ENCODE data around the gene DMD.

DMD gene

GRCh38 chrX:31704938-31705337 lies 1506.4 kb downstream of the DMD start:
- DNase-seq (no peak), ATAC-seq (no peak)

GRCh38 chrX:31702222-31702621 lies 1509.1 kb downstream of the DMD start:
- no peak for ATAC-seq
- DNase-seq = no peak

GRCh38 chrX:31697294-31697916 lies 1513.9 kb downstream of the DMD start:
- DNase-seq (no peak), ATAC-seq (no peak)

DNA sequence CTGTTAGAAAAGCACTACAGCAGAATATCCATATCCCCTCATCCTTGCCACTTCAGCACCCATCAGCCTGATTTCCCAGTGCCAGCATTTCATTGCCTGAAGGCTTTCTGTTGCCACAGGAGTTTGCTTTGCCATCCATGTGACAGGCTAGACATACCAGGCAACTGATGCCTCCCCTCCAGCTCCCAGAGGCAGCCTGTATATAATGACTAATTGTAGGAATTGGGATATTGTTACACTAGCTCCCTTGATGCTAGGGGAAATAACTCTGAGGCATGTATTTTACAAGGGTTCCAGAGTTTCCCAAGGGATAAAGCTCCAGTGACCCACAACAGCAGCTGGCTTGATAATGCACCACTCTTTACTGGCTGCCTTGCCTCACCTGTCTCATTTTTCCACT lies 1531.5 kb downstream of the DMD start:
- no peak for DNase-seq
- no peak for ATAC-seq

- DNase-seq (no peak), ATAC-seq (no peak)
Measured at GRCh38 chrX:31670245-31670644, 1541.1 kb downstream of the DMD start.

DNA sequence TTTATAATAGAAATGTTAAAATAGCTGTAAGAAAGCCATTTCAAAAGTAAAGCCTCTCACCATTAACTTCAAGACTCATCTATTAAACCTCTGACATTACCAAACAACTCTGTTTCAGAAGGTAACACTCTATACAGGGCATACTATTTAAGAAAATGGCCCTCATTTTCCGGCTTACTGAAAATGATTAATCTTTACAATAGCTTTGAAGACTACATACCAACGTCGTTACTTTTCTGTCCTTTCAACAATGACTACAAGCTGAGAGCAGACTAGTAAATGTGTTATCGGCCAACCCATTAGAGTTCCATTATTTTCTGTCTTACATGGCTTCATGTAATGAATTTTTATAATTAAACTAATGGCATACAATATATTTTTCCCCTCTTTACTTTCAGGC lies 1545.9 kb downstream of the DMD start:
- no peak for DNase-seq
- ATAC-seq = no peak

GRCh38 chrX:31663172-31663571 lies 1548.2 kb downstream of the DMD start:
- DNase-seq (no peak), ATAC-seq (no peak)

DNA sequence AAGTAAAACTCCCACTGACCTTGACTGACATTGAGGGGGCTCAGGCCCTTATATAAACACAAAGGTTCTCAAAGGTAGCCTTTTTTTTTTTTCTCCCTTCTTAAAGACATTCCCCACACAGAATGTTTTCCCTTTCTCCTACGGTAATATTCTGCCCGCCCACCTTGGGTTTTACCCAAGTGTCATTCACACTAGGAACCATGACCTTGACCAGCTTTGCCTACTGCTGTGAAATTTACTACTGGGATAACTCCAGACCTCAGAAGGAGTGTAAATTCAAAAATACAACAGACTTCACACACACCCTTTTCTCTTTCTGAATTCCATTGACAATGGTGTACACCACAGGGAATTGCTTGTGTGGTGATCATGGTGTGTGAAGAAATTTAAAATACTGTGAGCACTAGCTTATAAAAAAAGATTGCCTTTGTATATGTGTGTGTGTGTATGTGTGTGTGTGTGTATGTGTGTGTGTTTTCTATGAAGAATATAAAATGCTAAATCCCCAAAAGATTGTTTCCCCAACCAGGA lies 1550.0 kb downstream of the DMD start:
- DNase-seq = no peak
- no peak for ATAC-seq

DNA sequence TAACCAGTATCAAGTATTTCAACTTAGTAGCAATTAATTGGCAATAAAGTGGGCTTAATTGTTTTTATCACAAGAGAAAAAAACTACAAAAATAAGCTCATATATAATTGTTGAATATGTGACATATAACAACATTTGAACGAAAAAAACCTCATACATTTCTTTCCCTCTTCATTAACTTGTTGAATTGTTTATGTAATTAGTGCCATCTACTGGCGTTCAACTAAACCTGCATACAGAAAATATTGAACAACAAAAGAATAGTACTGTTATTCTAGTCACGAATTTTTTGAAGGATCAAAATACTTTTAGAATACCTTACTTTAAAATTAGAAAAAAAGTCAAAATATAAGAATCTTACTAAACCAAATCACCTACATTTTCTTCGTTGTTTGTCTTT lies 1553.0 kb downstream of the DMD start:
- no peak for DNase-seq
- ATAC-seq = no peak

DNA sequence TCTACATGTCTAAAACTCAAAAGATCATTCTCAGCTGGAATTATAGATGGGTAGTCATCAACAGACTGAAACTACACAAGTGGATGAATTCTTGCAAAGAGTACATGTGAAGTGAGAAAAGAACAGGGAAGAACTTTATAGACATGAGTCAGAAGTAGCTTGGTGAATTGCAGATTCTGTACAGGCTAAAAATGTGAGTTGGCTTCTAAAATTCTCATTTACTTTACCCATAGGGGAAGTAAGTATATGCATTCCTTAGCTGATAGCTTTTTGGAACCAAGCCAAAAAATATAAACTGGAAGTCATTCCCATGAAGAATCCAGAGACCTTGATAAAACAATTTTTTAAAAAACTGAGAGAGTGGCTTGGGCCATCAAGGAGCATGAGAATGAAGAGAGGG lies 1555.3 kb downstream of the DMD start:
- ATAC-seq (no peak), DNase-seq (no peak)

DNA sequence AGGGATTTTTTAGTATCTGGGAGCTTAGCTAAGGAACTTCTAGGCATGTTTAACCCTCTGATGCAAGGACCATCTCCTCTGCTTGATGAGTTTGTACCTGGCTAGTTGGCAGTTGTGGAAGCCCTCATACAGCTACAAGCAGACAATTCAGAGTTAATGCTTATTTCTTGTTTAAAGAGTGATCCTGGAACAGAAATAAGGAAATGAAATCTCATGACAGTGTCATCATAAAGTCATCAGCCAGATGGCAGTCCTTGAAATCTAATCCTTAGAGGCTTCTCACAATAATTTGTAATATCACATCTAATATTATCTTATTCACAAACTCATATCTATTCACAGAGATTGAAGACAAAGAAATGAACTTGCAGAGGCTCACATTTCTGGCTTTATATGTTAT lies 1557.9 kb downstream of the DMD start:
- ATAC-seq (no peak), DNase-seq (no peak)

DNA sequence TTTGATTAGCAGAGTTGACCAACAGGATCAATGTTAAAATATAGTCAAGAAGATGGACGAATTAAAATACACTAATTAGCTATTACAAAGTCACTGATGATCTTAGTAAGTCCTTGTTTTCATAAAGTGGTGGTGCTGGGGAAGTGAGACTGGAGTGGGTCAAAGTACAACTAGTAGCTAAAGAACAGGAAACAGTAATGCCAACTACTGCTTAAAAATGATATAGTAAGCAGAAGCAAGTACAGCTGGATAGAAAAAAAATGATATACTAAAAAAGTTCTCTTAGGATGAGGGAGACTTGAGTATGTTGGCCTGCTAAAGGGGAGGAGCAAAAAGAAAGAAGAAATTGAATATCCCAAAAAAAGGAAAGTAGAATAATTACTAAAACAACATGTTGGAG lies 1558.7 kb downstream of the DMD start:
- DNase-seq = no peak
- no peak for ATAC-seq

GRCh38 chrX:31649201-31649600 lies 1562.1 kb downstream of the DMD start:
- DNase-seq (no peak), ATAC-seq (no peak)

GRCh38 chrX:31633349-31633748 lies 1578.0 kb downstream of the DMD start:
- DNase-seq (no peak), ATAC-seq (no peak)

- no peak for ATAC-seq
- no peak for DNase-seq
Measured at GRCh38 chrX:31629195-31629594, 1582.2 kb downstream of the DMD start.

DNA sequence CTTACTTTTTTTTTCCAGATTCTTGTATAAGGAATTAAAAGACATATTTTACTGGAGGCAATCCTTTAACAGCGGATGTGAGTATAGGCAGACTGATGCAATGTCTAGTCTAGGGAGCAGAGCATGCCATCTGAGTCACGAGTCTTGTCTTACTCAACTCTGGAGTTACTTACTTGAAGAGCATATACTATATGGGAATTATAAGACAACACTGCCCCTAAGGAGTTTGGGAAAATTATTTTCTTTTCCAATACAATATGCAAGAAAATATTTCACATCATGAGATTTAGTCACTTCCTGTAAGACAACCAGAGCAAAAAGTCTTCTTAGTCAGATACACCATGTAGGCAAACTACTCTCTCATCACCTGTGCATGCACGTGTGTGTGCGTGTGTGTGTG lies 1602.2 kb downstream of the DMD start:
- DNase-seq (no peak), ATAC-seq (no peak)

DNA sequence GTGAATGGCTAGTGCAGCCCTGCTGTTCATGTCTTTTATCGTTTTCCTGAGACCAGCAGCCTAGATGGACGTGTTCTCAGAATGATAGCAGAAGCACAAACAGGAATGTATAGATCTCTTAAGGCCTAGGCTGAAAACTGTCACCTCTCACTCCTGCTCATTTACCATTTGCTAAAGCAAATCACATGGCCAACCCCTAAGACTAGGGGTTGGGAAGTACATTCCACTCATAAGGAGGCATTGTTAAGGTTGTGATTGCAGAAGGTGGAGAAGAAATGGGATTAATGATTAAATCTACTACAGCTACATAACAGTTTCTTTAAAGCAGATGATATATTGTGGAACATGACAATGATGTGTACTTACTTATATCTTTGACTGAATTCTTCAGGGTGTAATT lies 1602.7 kb downstream of the DMD start:
- DNase-seq (no peak), ATAC-seq (no peak)

- DNase-seq (no peak), ATAC-seq (no peak)
Measured at GRCh38 chrX:31606771-31607170, 1604.6 kb downstream of the DMD start.

- no peak for ATAC-seq
- DNase-seq = no peak
Measured at GRCh38 chrX:31604629-31605221, 1606.6 kb downstream of the DMD start.

- DNase-seq (no peak), ATAC-seq (no peak)
Measured at GRCh38 chrX:31603411-31604120, 1607.8 kb downstream of the DMD start.

DNA sequence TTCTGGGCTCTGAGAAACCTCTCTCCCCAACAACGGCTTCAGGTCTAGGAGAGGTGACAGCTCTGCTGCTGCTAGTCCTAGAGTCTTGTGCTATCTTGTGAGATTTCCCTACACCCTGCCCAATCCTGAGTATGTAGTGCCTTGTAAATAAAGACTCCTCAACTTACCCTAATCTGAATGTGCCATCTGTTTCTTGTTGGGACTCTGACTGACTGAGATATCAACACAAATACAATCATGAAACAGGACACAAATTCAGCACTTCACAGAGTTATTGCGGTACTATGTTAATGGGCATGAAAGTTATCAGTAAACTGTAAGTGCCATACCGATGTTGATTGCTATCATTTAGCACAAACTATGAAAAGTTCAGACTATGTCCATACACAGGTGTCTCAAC lies 1610.5 kb downstream of the DMD start:
- DNase-seq (no peak), ATAC-seq (no peak)

DNA sequence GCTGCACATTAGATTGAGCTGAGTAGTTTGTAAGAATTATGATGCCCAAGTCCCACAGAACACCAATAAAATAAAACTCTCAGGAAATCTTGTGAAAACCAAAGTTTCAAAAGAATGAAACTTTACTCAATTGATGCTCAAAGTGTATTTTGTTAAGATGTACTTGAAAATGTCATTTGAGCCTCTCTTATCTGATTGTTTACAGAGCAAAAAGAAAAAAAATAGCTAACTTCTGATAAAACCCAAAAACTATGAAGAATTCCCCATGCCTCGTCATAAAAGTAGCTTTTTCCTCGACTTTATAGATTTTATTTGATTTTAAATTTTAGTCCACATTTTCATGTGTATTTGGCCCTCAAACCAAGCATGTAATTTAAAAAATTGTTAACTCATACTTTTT lies 1618.0 kb downstream of the DMD start:
- DNase-seq (no peak), ATAC-seq (no peak)

DNA sequence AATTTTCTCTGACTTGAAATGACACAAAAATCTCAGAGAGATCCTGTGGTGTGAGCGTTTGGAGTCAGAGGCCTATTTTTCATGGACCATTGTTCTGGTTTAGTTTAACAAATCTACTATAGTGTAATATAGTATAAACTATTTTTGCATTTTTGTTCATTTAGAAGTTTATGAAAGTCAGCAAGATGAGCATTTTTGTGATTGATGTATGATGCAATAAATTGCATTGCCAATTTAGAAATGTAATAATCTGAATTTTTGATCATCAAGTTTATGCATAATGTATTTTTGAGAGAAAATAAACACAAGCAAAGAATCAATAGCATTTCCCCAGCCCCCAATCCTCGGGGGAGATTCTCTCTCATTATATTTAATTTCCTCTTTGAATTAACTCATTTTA lies 1620.0 kb downstream of the DMD start:
- ATAC-seq = no peak
- DNase-seq = no peak

Data from stimulated activated naive CD8-positive, alpha-beta T cell treated with anti-CD3 and anti-CD28 coated beads, Interleukin-15, Interleukin-2, amounts not matched to agents 100 U/mL and 50 U/mL, for 24 hours (primary cell).